Vagina (tissue), 2 donors: ENCODE measurements around the gene TOR4A.

Experiments
- POLR2A ChIP-seq, 2 donors: fragments of 450-650 bp; IDR thresholded peaks; one replicate each; pipeline ENCODE4 v1.6.1; 2017; ENCODE audit warnings: antibody characterized with exemption in 2 of 2, mild to moderate bottlenecking in 2 of 2, moderate library complexity in 2 of 2
- TF ChIP-seq, protein P1 (sequence below), 3 experiments: fragments of 450-650 bp in 2 of 3; fragments of 200-600 bp in 1 of 3; sonication (generic) in 1 of 3; IDR thresholded peaks; one replicate each; pipeline ENCODE4 v1.5.1; 2017 to 2019; ENCODE audit warnings: antibody characterized with exemption in 3 of 3, mild to moderate bottlenecking in 2 of 3, moderate library complexity in 2 of 3

DNA sequence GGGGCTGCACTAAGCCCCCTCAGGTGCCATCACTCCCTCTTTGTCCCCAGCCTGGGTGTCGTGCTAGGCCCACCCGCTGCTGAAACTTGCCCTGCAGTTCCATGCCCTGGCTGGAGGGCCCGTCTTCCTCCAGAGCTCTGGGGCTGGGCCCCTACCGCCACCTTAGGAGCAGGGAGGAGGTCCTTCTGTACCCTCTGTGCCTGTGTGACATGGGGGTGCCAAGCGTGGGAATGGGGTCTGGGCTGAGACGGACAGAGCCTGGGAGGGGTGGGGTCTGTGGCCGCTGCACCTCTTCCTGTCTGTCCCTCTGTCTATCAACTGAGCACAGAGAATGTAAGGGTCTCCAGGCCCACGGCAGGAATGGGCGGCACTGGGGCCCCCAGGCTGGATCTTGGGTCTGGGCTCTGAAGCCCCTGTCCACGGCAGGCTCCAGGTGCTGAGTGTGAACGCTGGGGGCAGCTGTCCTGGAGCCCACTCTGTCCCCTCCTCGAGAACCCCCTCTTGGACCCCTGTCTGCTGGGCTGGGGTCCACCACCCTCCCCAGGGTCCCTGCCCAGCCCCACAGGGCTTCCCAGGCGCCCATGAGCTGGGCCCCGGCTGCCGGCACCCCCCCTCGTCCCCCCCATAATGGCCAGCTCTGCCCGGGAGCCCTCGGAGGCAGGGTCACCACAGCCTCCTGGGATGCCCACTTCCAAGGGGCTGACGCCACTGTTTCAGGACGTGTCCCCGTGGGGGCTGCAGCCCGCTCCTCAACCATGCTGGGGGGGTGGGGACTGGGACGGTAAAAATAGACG, 40.4 kb downstream of the TOR4A start:
- TF ChIP-seq, protein P1, sequence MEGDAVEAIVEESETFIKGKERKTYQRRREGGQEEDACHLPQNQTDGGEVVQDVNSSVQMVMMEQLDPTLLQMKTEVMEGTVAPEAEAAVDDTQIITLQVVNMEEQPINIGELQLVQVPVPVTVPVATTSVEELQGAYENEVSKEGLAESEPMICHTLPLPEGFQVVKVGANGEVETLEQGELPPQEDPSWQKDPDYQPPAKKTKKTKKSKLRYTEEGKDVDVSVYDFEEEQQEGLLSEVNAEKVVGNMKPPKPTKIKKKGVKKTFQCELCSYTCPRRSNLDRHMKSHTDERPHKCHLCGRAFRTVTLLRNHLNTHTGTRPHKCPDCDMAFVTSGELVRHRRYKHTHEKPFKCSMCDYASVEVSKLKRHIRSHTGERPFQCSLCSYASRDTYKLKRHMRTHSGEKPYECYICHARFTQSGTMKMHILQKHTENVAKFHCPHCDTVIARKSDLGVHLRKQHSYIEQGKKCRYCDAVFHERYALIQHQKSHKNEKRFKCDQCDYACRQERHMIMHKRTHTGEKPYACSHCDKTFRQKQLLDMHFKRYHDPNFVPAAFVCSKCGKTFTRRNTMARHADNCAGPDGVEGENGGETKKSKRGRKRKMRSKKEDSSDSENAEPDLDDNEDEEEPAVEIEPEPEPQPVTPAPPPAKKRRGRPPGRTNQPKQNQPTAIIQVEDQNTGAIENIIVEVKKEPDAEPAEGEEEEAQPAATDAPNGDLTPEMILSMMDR (IDR thresholded peaks at IDR 0.05): no peak
- TF ChIP-seq POLR2A (IDR thresholded peaks at IDR 0.05): no peak
